GM12878 (cell line): Measurements from ENCODE around the gene NMT1. TPM values are rescaled to one million over a fixed set of nuclear protein-coding genes. Genes with fewer than 3 reads are reported as not detected.

Experiments used
- ATAC-seq: fragments of 200-7000 bp; cut with Tn5 transposase; 3 replicates; pipeline ENCODE4 v1.9.1; 2020; ENCODE audit warnings: mild to moderate bottlenecking, moderate library complexity
- BruUV-seq: library from RNA; stranded (reverse); fragments of 400-500 nt; replicated peaks from 2 replicates; lab custom pipeline; 2021; lab: Mats Ljungman, UMichigan
- CTCF ChIA-PET: fragments of 300-600 bp; sonication (Branson Sonifier 250); formaldehyde crosslinking; extraction: SDS; loops from one replicate; lab custom pipeline; 2021; ENCODE audit warnings: inconsistent platforms; lab: Yijun Ruan, JAX
- POLR2A ChIA-PET: fragments of 350-600 bp; formaldehyde crosslinking; extraction: SDS; loops from one replicate; lab custom pipeline; 2021; ENCODE audit warnings: inconsistent platforms; lab: Charles Lee
- RAD21 ChIA-PET: fragments of 300-600 bp; sonication (Branson Sonifier 250); formaldehyde crosslinking; loops from one replicate; lab custom pipeline; 2023; ENCODE audit warnings: antibody characterized with exemption; ENCODE audit not compliant: unreplicated experiment; lab: Charles Lee
- SMC1A ChIA-PET: fragments of 300-600 bp; sonication (Branson Sonifier 250); formaldehyde crosslinking; loops from one replicate; lab custom pipeline; 2023; ENCODE audit not compliant: unreplicated experiment, uncharacterized antibody; lab: Charles Lee
- DNase-seq: peaks from one replicate; pipeline ENCODE4 v3.0.0-alpha.2; 2011; ENCODE audit warnings: low read depth, low spot score
- FAIRE-seq: peaks from 3 replicates; lab custom pipeline; 2011; peaks lifted over from hg19 to GRCh38; lab: Jason Lieb, UNC
- H2AFZ ChIP-seq: 2 replicates; pipeline ENCODE4 v1.6.0; 2011; ENCODE audit warnings: low read depth, low read length, control low read depth; ENCODE audit not compliant: control insufficient read depth
- H3K27ac ChIP-seq: 2 replicates; pipeline ENCODE4 v1.5.1; 2011; ENCODE audit warnings: control low read depth; ENCODE audit not compliant: control insufficient read depth, insufficient read depth
- H3K27me3 ChIP-seq, 2 experiments: replicated peaks in 1 of 2; 2 replicates each; pipeline versions ENCODE4 v1.6.0 to v1.6.1; 2011; ENCODE audit warnings: low read length in 1 of 2; ENCODE audit not compliant: control insufficient read depth in 2 of 2, insufficient read depth in 2 of 2
- H3K36me3 ChIP-seq, 2 experiments: 2 replicates each; pipeline ENCODE4 v1.5.1; 2011; ENCODE audit warnings: low read length in 1 of 2; ENCODE audit not compliant: control insufficient read depth in 2 of 2, insufficient read depth in 2 of 2
- H3K4me1 ChIP-seq: 2 replicates; pipeline ENCODE4 v1.6.1; 2011; ENCODE audit warnings: mild to moderate bottlenecking, low read length, moderate library complexity, mixed read lengths; ENCODE audit not compliant: control insufficient read depth, insufficient read depth
- H3K4me2 ChIP-seq: 2 replicates; pipeline ENCODE4 v1.6.0; 2011; ENCODE audit warnings: control low read depth; ENCODE audit not compliant: control insufficient read depth, insufficient read depth
- H3K4me3 ChIP-seq: fragments of 200-600 bp; sonication (generic); 2 replicates; pipeline ENCODE4 v1.5.1; 2016
- H3K79me2 ChIP-seq: 2 replicates; pipeline ENCODE4 v1.6.0; 2011; ENCODE audit warnings: low read length; ENCODE audit not compliant: control insufficient read depth, insufficient read depth
- H3K9ac ChIP-seq: 2 replicates; pipeline ENCODE4 v1.8.0; 2011; ENCODE audit warnings: low read length, control low read depth, mixed read lengths; ENCODE audit not compliant: control insufficient read depth, insufficient read depth
- H3K9me3 ChIP-seq: replicated peaks from 3 replicates; pipeline ENCODE4 v1.5.1; 2011; ENCODE audit warnings: mild to moderate bottlenecking, low read length; ENCODE audit not compliant: control insufficient read depth, insufficient read depth
- H4K20me1 ChIP-seq: 2 replicates; pipeline ENCODE4 v1.6.0; 2011; ENCODE audit not compliant: control insufficient read depth, insufficient read depth
- BACH1 ChIP-seq: fragments of 450-650 bp; IDR thresholded peaks from 2 replicates; pipeline ENCODE4 v1.6.1; 2017; ENCODE audit warnings: mild to moderate bottlenecking, borderline replicate concordance
- BRCA1 ChIP-seq: IDR thresholded peaks from 2 replicates; pipeline ENCODE4 v1.6.1; 2011; ENCODE audit warnings: low read depth, low read length, improper control_type of control experiment
- CREB1 ChIP-seq: IDR thresholded peaks from 2 replicates; pipeline ENCODE4 v1.6.1; 2012; ENCODE audit warnings: low read depth, mild to moderate bottlenecking, inconsistent platforms
- EGR1 ChIP-seq, 2 experiments: IDR thresholded peaks; 1 replicate in 1 of 2; 2 replicates in 1 of 2; pipeline ENCODE4 v1.6.1; 2011 to 2012; ENCODE audit warnings: low read depth in 2 of 2, low read length in 2 of 2, borderline replicate concordance in 1 of 2, mild to moderate bottlenecking in 1 of 2, moderate library complexity in 1 of 2
- EZH2 ChIP-seq: IDR thresholded peaks from 2 replicates; pipeline ENCODE4 v1.6.1; 2012; ENCODE audit warnings: low read depth, mild to moderate bottlenecking, control low read depth, inconsistent platforms, low read length, borderline replicate concordance; ENCODE audit not compliant: control insufficient read depth
- JUND ChIP-seq: IDR thresholded peaks from 2 replicates; pipeline ENCODE4 v1.6.1; 2012; ENCODE audit warnings: low read depth, mild to moderate bottlenecking, low read length, improper control_type of control experiment, moderate library complexity
- MYB ChIP-seq: fragments of 150-350 bp; IDR thresholded peaks from 2 replicates; pipeline ENCODE4 v1.6.1; 2014; ENCODE audit warnings: mild to moderate bottlenecking, low read depth, low read length, borderline replicate concordance
- MYC ChIP-seq: IDR thresholded peaks from 2 replicates; pipeline ENCODE4 v1.6.1; 2011; ENCODE audit warnings: mild to moderate bottlenecking, low read length, moderate library complexity, inconsistent platforms; ENCODE audit not compliant: insufficient read depth, insufficient replicate concordance, insufficient read length, severe bottlenecking
- NFYA ChIP-seq: IDR thresholded peaks from 2 replicates; pipeline ENCODE4 v1.6.1; 2011; ENCODE audit warnings: low read depth, mild to moderate bottlenecking, low read length, improper control_type of control experiment, borderline replicate concordance
- PML ChIP-seq: IDR thresholded peaks from 2 replicates; pipeline ENCODE4 v1.6.1; 2012; ENCODE audit warnings: low read length, inconsistent platforms
- POU2F2 ChIP-seq: IDR thresholded peaks from 3 replicates; pipeline ENCODE4 v1.6.1; 2011; ENCODE audit warnings: low read depth, mild to moderate bottlenecking, low read length, borderline replicate concordance
- RBBP5 ChIP-seq: fragments of 200-600 bp; sonication (generic); conservative IDR thresholded peaks from 2 replicates; pipeline ENCODE4 v1.6.1; 2016
- RFX5 ChIP-seq: IDR thresholded peaks from 2 replicates; pipeline ENCODE4 v1.6.1; 2011; ENCODE audit warnings: low read depth, low read length, improper control_type of control experiment
- SMAD1 ChIP-seq: fragments of 450-650 bp; IDR thresholded peaks from 2 replicates; pipeline ENCODE4 v1.6.1; 2018; ENCODE audit warnings: mild to moderate bottlenecking, low read depth; ENCODE audit not compliant: partially characterized antibody
- TARDBP ChIP-seq: IDR thresholded peaks from 2 replicates; pipeline ENCODE4 v1.6.1; 2016; ENCODE audit warnings: borderline replicate concordance
- TCF12 ChIP-seq: IDR thresholded peaks from 2 replicates; pipeline ENCODE4 v1.6.1; 2011; ENCODE audit warnings: low read depth, mild to moderate bottlenecking, low read length
- ZNF384 ChIP-seq: IDR thresholded peaks from 2 replicates; pipeline ENCODE4 v1.6.1; 2012; ENCODE audit warnings: low read depth, mild to moderate bottlenecking, low read length, improper control_type of control experiment, borderline replicate concordance
- WGBS: methylation state at CpG from one replicate; pipeline ENCODE4 v1.1.6; 2016; ENCODE audit warnings: low lambda C conversion rate; ENCODE audit not compliant: insufficient replicate concordance, insufficient coverage; ENCODE audit errors: missing lambda C conversion rate; 5-methylcytosine and 5-hydroxymethylcytosine counted together
- in situ Hi-C: fragments of 300-500 bp; cut with MboI; formaldehyde crosslinking; loops from 9 replicates; pipeline ENCODE4 v1.14.3; 2018; ENCODE audit warnings: mixed read lengths
- intact Hi-C: fragments of 100-400 bp; cut with micrococcal nuclease; formaldehyde crosslinking; loops from one replicate; pipeline ENCODE4 v1.14.2; 2022; ENCODE audit not compliant: unreplicated experiment
- polyA plus RNA-seq, 11 experiments: library from polyadenylated mRNA; depleted of rRNA in 4 of 11; unstranded in 6 of 11; stranded (reverse) in 5 of 11; fragments of >200 nt; fragmentation: Nextera tagmentation in 4 of 11; fragmentation: Illumina TruSeq in 1 of 11; extraction: Ambion mirVana in 4 of 11; extraction: Trizol in 1 of 11; gene quantifications; 1 replicate in 1 of 11; 2 replicates in 10 of 11; pipeline versions ENCODE4 v1.2.1 to v1.2.3, GENCODE V29; 2011 to 2016; ENCODE audit warnings: inconsistent platforms in 2 of 11, missing spikeins in 2 of 11, low read depth in 1 of 11
- total RNA-seq, 4 experiments: library from RNA; depleted of rRNA in 3 of 4; stranded (reverse); fragments of >200 nt in 3 of 4; fragmentation: Illumina TruSeq in 1 of 4; extraction: Trizol in 1 of 4; gene quantifications; 2 replicates each; pipeline versions ENCODE4 v1.2.1 to v1.2.3, GENCODE V29; 2013 to 2021
- TF ChIP-seq, protein P1 (sequence below): fragments of 450-650 bp; IDR thresholded peaks from 2 replicates; pipeline ENCODE4 v1.6.1; 2016; ENCODE audit warnings: mild to moderate bottlenecking
- TF ChIP-seq, protein P2 (sequence below): fragments of 450-650 bp; IDR thresholded peaks from 2 replicates; pipeline ENCODE4 v1.6.1; 2018; ENCODE audit warnings: borderline replicate concordance, mild to moderate bottlenecking; ENCODE audit not compliant: partially characterized antibody

The NMT1 gene
- total and polyA plus RNA-seq, 10 of the 15 experiments (the other 5 are each of a cell fraction or from before 2014, with no cell fraction given) = 96.7 to 395 (median 222) TPM

DNA sequence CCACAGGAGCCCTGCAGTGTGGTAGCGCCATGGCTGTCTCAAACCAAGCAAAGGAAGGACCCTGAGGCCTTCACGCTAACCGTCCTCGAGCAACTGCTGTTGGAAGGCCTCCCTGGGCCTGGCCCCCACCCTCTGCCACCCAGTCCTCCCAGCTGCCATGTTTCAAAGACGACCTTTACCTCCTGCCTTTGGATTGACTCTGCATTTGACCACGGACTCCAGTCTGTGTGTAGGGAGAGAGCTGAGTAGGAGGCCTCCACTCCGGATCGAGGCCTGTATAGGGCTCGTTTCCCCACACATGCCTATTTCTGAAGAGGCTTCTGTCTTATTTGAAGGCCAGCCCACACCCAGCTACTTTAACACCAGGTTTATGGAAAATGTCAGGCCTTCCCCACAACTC, 46.9 kb downstream of the NMT1 start:
- DNase-seq (no peak), FAIRE-seq (no peak)
- H3K36me3 ChIP-seq = peaks cover 37 to 45% of the 10 kb centered on the region in 2 experiments
- H3K9ac ChIP-seq = no peak overlapping the region
- BruUV-seq = no TSS peak
- ChIA-PET RAD21 (interaction anchor here (0.6 kb wide), 1 partner anchor 332 kb away, joined by 3 read pairs; no protein-coding TSS in a partner anchor), SMC1A (no interaction called here), POLR2A (no interaction called here)
- H4K20me1 ChIP-seq = peaks cover 3% of the 10 kb centered on the region; the same call in 1 of the 2 replicates
- no peak overlapping the region for H3K4me2 ChIP-seq
- in situ Hi-C loops = loop anchor here (10.0 kb wide), 1 partner anchor 183 kb away; no protein-coding TSS in a partner anchor
- H3K79me2 ChIP-seq = no peaks in the 10 kb centered on the region
- H3K9me3 ChIP-seq = no peaks in the 10 kb centered on the region
- TF ChIP-seq RBBP5 = no peak
- no peak for TF ChIP-seq TCF12
- TF ChIP-seq SMAD1 = no peak
- TF ChIP-seq EZH2 = no peak
- TF ChIP-seq, protein P1, sequence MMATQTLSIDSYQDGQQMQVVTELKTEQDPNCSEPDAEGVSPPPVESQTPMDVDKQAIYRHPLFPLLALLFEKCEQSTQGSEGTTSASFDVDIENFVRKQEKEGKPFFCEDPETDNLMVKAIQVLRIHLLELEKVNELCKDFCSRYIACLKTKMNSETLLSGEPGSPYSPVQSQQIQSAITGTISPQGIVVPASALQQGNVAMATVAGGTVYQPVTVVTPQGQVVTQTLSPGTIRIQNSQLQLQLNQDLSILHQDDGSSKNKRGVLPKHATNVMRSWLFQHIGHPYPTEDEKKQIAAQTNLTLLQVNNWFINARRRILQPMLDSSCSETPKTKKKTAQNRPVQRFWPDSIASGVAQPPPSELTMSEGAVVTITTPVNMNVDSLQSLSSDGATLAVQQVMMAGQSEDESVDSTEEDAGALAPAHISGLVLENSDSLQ = no peak
- TF ChIP-seq BACH1 = no peak
- TF ChIP-seq TARDBP = no peak
- no peak for TF ChIP-seq RFX5
- no peak for TF ChIP-seq MYB
- no peak for TF ChIP-seq MYC
- no peak for TF ChIP-seq NFYA
- no peak for TF ChIP-seq CREB1
- TF ChIP-seq, protein P2, sequence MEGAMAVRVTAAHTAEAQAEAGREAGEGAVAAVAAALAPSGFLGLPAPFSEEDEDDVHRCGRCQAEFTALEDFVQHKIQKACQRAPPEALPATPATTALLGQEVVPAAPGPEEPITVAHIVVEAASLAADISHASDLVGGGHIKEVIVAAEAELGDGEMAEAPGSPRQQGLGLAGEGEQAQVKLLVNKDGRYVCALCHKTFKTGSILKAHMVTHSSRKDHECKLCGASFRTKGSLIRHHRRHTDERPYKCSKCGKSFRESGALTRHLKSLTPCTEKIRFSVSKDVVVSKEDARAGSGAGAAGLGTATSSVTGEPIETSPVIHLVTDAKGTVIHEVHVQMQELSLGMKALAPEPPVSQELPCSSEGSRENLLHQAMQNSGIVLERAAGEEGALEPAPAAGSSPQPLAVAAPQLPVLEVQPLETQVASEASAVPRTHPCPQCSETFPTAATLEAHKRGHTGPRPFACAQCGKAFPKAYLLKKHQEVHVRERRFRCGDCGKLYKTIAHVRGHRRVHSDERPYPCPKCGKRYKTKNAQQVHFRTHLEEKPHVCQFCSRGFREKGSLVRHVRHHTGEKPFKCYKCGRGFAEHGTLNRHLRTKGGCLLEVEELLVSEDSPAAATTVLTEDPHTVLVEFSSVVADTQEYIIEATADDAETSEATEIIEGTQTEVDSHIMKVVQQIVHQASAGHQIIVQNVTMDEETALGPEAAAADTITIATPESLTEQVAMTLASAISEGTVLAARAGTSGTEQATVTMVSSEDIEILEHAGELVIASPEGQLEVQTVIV = no peak
- TF ChIP-seq BRCA1 = no peak
- no peak for TF ChIP-seq PML
- no peak for TF ChIP-seq EGR1 (IDR thresholded peaks at IDR 0.05; ENCODE audit: borderline replicate concordance in 1 of 2, low read depth in 2 of 2, low read length in 2 of 2)
- TF ChIP-seq JUND = no peak
- TF ChIP-seq POU2F2 = no peak
- no peak for TF ChIP-seq ZNF384
- TF ChIP-seq, all 136 proteins: peak for 0
- Histone ChIP-seq H3K27me3 (no peaks in the 10 kb centered on the region), H3K4me3 (no peak overlapping the region), H3K4me1 (peaks cover 11% of the 10 kb centered on the region; the same call in 1 of the 2 replicates), H3K27ac (no peak overlapping the region), H2AFZ (no peak overlapping the region)
- no peak for ATAC-seq
- CTCF ChIA-PET = interaction anchor here (2.3 to 2.6 kb wide), 2 partner anchors 9 to 12 kb away, joined by 7 to 10 read pairs; no protein-coding TSS in a partner anchor
- intact Hi-C loops = no loop called here
- 82% methylated on average over 9 of the region's 9 CpGs for WGBS
